Measurements from ENCODE around the gene VSTM2L. TPM values are rescaled to one million over a fixed set of nuclear protein-coding genes. Genes with fewer than 3 reads are reported as not detected.
A peak's percentile ranks its signal among the peaks of the same experiment; 100 is the strongest.

The VSTM2L gene
- total RNA-seq, 1 donor from 2014 or later, result 6.2 TPM

GRCh38 chr20:37986044-37986858, 83.3 kb downstream of the VSTM2L start:
- Mint-ChIP-seq H3K36me3 (ENCODE audit: insufficient read depth) (peaks cover 12% of the 10 kb centered on the region), H3K4me3 (ENCODE audit: low read depth) (no peak overlapping the region), H3K27ac (no peak overlapping the region), H3K9me3 (ENCODE audit: low read depth) (no peaks in the 10 kb centered on the region), H3K27me3 (no peaks in the 10 kb centered on the region), H3K4me1 (ENCODE audit: low read depth) (peaks cover 26% of the 10 kb centered on the region)
- no peak for DNase-seq (ENCODE audit: low spot score, unreplicated experiment)
- TF ChIP-seq CTCF (IDR thresholded peaks at IDR 0.05; ENCODE audit: unreplicated experiment), result no peak

GRCh38 chr20:37986873-37987601, 84.1 kb downstream of the VSTM2L start:
- Mint-ChIP-seq H3K4me1 (ENCODE audit: low read depth) (peaks cover 28% of the 10 kb centered on the region), H3K27ac (peak overlapping the region; percentile 81), H3K4me3 (ENCODE audit: low read depth) (no peak overlapping the region), H3K27me3 (no peaks in the 10 kb centered on the region), H3K9me3 (ENCODE audit: low read depth) (no peaks in the 10 kb centered on the region), H3K36me3 (ENCODE audit: insufficient read depth) (peaks cover 8% of the 10 kb centered on the region)
- no peak for TF ChIP-seq CTCF (IDR thresholded peaks at IDR 0.05; ENCODE audit: unreplicated experiment)
- DNase-seq (ENCODE audit: low spot score, unreplicated experiment), result no peak

GRCh38 chr20:37987602-37988290, 84.8 kb downstream of the VSTM2L start:
- Mint-ChIP-seq H3K4me3 (ENCODE audit: low read depth) (no peak overlapping the region), H3K36me3 (ENCODE audit: insufficient read depth) (peaks cover 4% of the 10 kb centered on the region), H3K27ac (peak overlapping the region; percentile 81), H3K4me1 (ENCODE audit: low read depth) (peaks cover 28% of the 10 kb centered on the region), H3K9me3 (ENCODE audit: low read depth) (no peaks in the 10 kb centered on the region), H3K27me3 (no peaks in the 10 kb centered on the region)
- DNase-seq (ENCODE audit: low spot score, unreplicated experiment), result no peak
- TF ChIP-seq CTCF (IDR thresholded peaks at IDR 0.05; ENCODE audit: unreplicated experiment), result no peak

GRCh38 chr20:37988306-37988954, 85.5 kb downstream of the VSTM2L start:
- Mint-ChIP-seq H3K27ac (peak overlapping the region; percentile 81), H3K4me1 (ENCODE audit: low read depth) (peaks cover 27% of the 10 kb centered on the region), H3K27me3 (no peaks in the 10 kb centered on the region)

More at GRCh38 chr20:37988306-37988954, 85.5 kb downstream of the VSTM2L start:
- no peak overlapping the region for H3K4me3 Mint-ChIP-seq (ENCODE audit: low read depth)
- no peak for TF ChIP-seq CTCF (IDR thresholded peaks at IDR 0.05; ENCODE audit: unreplicated experiment)
- no peaks in the 10 kb centered on the region for H3K9me3 Mint-ChIP-seq (ENCODE audit: low read depth)
- peaks cover 2% of the 10 kb centered on the region for H3K36me3 Mint-ChIP-seq (ENCODE audit: insufficient read depth)
- DNase-seq (ENCODE audit: low spot score, unreplicated experiment), result no peak
